GM12875 (cell line): ENCODE results near the gene UQCC2.

Experiments used
- H3K4me3 ChIP-seq: one replicate; pipeline ENCODE4 v1.5.1; 2011; ENCODE audit warnings: low read depth, low read length, control low read depth
- CTCF ChIP-seq: IDR thresholded peaks from 2 replicates; pipeline ENCODE4 v1.5.1; 2011; ENCODE audit warnings: low read depth, mild to moderate bottlenecking, control low read depth, inconsistent platforms, low read length, moderate library complexity, borderline replicate concordance; ENCODE audit not compliant: insufficient read depth

UQCC2 gene

GRCh38 chr6:33686225-33686924 is 25.1 kb downstream of the UQCC2 start:
- no peak overlapping the region for H3K4me3 ChIP-seq
- no peak for TF ChIP-seq CTCF

GRCh38 chr6:33685411-33686224 is 25.9 kb downstream of the UQCC2 start:
- no peak overlapping the region for H3K4me3 ChIP-seq
- TF ChIP-seq CTCF, result no peak

GRCh38 chr6:33684983-33685382 is 26.5 kb downstream of the UQCC2 start:
- no peak for TF ChIP-seq CTCF
- no peak overlapping the region for H3K4me3 ChIP-seq

GRCh38 chr6:33684428-33684896 is 27.0 kb downstream of the UQCC2 start:
- H3K4me3 ChIP-seq, result no peak overlapping the region
- TF ChIP-seq CTCF, result no peak

- H3K4me3 ChIP-seq, result no peak overlapping the region
- TF ChIP-seq CTCF, result no peak
Measured at GRCh38 chr6:33683576-33684427, 27.7 kb downstream of the UQCC2 start.

GRCh38 chr6:33683051-33683571 is 28.4 kb downstream of the UQCC2 start:
- no peak overlapping the region for H3K4me3 ChIP-seq
- no peak for TF ChIP-seq CTCF
